GM12875 (cell line): ENCODE results near the gene REXO2.

ENCODE experiments used
- H3K4me3 ChIP-seq: one replicate; pipeline ENCODE4 v1.5.1; 2011; ENCODE audit warnings: low read depth, low read length, control low read depth
- CTCF ChIP-seq: IDR thresholded peaks from 2 replicates; pipeline ENCODE4 v1.5.1; 2011; ENCODE audit warnings: low read depth, mild to moderate bottlenecking, control low read depth, inconsistent platforms, low read length, moderate library complexity, borderline replicate concordance; ENCODE audit not compliant: insufficient read depth

Gene REXO2

DNA sequence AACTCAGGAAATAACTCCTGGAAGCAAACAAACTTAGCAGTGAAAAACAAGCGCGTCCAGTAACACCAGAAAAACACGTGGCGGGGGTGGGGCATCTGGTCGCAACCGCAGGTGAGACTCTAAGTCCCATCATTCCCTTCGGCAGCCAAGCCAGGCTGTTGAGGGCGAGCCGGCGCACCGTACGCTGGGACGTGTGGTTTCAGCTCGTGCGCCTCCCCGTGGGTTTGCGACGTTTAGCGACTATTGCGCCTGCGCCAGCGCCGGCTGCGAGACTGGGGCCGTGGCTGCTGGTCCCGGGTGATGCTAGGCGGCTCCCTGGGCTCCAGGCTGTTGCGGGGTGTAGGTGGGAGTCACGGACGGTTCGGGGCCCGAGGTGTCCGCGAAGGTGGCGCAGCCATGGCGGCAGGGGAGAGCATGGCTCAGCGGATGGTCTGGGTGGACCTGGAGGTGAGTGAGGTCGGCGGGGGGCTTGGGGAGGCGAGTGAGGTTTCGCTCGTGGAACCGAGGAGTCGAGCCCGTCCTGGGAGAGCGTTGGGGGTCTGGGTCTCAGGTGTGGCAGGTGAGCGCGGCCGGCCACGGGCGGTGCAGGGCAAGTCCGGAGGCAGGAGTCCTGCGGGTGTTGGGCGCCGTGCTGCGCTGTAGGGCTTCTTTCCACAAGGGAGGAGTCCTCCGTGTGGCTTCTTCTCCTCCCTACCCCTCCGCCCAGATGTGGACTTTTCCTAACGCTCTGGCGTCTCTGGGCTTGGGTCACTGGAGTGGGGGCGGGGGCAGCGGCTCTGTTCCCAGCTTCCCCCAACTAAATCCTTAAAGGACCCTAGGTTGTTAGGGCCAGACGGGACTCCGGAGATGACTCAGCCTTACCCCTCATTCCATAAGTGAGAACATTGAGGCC, at the start of gene REXO2:
Gene REXO2 (plus strand): TSS at position 239 of the 892 bp plus-strand sequence. CDS start 62 bp downstream, at position 301.
- peak; percentile 22; the same call in 1 of the 2 replicates for TF ChIP-seq CTCF
- peak within 1 kb of the TSS; percentile 82 for H3K4me3 ChIP-seq

DNA sequence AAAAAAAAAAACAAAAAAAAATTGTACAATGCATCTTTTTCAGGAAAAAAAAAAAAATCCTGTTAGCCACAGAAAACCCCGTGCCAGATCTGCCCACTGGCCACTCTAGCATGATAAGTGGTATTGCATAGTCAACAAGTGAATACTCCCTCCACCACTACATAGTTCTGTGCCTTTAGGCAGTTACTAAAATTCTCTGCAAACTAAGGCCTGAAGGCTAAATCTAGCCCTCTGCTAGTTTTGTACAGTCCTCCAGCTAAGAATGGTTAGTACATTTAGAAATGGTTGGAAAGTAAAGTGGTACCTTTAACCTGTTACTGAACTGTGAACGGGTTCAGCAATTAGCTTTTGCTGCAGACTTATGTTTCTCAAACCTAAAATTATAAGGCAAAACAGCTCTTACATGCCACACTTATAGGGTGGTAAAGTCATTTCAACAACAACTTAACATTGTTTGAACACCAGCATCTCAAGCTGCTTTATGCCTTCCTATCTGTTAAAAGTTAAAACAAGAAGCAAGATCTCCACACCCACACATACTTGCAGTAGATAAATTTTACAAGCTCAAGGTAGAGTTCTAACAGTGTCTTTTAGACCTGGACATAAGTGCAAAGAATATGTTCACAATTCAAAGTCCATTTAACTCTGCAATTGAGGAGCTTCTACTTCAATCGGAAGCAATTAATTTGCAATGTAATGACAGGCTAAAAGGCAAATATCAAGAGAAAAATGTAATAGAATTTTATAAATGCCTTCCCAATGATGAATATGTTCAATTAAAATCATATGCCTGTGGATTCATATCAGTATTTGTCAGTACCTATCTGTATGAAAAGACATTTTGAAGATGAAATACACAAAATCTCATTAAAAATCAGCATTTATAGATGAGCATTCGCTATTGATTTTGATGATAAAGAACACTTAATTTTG, 46.3 kb upstream of the REXO2 start:
- H3K4me3 ChIP-seq, result no peak overlapping the region
- TF ChIP-seq CTCF, result no peak

DNA sequence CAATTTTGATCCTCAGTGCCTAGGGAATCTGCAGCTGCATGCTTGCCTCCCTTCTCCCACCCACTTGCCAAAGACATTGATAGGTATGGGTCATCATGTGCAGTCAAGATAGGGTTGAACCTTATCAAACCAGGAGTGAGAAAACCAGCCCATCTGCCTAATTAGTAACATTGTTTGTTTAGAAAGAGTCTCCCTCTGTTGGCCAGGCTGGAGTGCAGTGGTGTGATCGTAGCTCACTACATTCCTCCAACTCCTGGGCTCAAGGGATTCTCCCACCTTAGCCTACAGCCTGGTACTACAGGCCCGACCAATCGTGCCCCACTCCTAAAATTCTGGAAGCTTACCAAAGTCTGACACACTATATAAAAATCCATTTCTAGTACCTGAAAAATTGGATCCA, 43.5 kb upstream of the REXO2 start:
- H3K4me3 ChIP-seq, result no peak overlapping the region
- 0 out of 2 replicates have a peak, but pooled peaks have one; percentile 12 for TF ChIP-seq CTCF

- no peak for TF ChIP-seq CTCF
- no peak overlapping the region for H3K4me3 ChIP-seq
Measured at GRCh38 chr11:114396916-114397315, 42.4 kb upstream of the REXO2 start.

- H3K4me3 ChIP-seq, result no peak overlapping the region
Measured at GRCh38 chr11:114397349-114397982, 41.8 kb upstream of the REXO2 start.

More at GRCh38 chr11:114397349-114397982, 41.8 kb upstream of the REXO2 start:
- TF ChIP-seq CTCF, result no peak
